ENCODE data around the gene CDK19.
"Not testable (repeated sequence)": the region's sequence is repeated elsewhere in the genome, so short reads cannot be mapped to it uniquely, and the experiment has no call there.

The CDK19 gene

DNA sequence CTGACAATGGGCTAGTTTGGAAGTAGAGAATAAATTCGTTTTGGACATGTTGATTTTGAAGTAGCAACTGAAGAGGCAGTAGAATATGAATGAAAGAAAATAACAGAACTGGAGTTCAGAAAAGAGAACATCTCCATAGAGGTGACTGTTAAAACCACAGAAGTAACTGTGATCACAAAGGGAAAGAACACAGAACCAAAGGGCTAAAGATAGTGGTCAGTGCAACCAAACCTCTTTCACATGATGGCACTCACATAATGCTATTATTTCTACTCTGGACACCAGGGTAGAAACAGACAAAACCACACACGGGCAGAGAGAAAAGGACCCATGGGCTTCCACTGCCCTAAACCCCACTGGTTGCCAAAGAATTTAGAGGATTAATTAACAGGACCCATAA, 58.5 kb downstream of the CDK19 start:
- DNase-seq (ENCODE audit: low spot score), result no peak

DNA sequence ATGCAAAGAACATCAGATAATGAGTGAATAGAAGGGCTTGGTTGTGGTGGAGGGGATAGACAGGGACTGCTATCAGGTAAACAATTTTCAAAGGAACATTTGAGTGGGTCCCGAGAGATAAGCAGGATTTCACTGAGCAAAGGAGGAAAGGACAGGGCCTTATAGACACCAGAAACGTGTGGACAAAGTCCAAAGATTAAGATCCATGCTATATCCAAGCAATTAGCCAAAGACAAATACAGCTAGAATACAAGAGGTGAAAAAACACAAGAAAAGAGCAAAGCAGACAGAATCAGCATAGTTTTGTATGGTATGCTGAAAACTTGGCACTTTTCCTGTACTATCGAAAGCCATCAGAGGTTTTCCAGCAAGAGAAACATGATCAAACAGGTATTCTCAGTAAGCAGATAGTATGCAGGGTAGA, 59.8 kb downstream of the CDK19 start:
- DNase-seq (ENCODE audit: low spot score), result no peak

DNA sequence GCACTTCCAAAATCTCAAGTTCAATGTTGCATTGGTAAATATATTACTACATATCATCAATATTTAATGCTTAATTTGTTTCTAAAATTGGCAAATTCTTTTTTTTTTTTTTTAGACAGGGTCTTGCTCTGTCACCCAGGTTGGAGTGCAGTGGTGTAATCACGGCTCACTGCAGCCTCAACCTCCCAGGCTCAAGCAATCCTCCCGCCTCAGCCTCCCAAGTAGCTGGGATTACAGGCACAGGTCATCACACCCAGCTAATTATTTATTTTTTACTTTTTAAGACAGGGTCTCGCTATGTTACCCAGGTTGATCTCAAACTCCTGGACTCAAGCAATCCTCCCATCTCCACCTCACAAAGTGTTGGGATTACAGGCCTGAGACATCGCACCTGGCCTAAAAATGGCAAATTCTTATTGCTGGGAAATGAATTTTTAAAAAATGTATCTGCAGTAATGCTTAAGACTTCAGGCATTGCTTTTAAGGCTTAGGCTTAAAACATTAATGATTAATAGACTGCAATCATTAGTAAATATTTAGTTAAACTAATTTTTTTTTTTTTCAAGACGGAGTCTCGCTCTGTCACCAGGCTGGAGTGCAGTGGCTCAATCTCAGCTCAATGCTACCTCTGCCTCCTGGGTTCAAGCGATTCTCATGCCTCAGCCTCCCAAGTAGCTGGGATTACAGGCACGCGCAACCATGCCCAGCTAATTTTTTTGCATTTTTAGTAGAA, 61.2 kb downstream of the CDK19 start:
- not testable (repeated sequence) for DNase-seq (ENCODE audit: low spot score)

DNA sequence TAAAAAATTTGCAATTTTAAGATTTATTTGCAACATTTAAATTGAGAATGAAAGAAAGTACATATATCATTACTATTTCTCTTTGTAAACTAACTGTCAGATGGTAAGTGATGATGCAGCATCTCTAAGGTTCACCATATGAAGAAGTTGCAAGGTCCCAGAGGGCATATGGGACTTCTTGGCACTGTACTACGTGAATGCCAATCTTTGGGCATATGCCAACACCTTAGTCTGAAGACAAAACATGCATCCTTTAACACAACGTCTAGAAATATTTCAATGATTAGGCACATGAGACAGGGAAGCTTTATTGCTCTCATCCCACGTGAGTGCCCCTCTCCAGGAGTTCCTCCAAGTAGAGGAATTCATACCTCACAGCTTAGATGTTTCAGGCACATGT, 66.8 kb downstream of the CDK19 start:
- no peak for DNase-seq (ENCODE audit: low spot score)

DNA sequence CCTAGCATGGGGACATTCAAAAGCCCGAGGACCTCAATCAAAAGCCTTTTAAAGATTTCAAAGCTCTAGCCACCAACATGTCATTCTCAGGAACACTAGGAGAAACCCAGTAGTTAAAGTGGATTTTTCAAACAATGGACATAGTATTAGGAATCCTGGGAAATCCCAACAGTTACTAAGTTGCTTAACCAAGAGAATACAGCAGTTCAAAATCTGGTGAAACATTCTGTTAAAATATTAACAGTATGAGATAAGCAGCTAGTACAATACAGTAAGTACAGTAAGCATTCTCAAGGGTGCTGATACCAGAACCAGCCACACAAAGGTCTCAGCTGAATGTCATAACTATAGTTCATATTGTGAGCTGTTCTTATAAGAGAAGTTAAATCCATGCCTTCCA, 68.6 kb downstream of the CDK19 start:
- DNase-seq (ENCODE audit: low spot score), result no peak

DNA sequence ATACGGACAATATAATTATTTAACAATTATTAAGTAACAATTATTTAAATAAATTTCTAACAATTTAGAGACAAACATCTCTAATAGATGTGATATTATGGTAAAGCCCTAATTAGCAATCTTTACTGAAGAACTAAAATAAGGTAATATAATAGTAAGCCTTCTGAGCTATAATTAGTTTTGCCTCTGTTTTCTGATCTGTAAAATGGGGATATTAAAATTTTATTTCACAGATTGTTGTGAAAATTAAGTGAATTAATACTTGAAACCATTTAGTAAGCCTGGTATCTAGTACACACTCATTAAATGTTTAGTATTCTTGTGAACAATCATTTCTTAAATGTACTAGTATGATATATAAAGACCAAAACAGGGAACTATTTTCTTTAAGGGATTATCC, 70.3 kb downstream of the CDK19 start:
- no peak for DNase-seq (ENCODE audit: low spot score)

DNA sequence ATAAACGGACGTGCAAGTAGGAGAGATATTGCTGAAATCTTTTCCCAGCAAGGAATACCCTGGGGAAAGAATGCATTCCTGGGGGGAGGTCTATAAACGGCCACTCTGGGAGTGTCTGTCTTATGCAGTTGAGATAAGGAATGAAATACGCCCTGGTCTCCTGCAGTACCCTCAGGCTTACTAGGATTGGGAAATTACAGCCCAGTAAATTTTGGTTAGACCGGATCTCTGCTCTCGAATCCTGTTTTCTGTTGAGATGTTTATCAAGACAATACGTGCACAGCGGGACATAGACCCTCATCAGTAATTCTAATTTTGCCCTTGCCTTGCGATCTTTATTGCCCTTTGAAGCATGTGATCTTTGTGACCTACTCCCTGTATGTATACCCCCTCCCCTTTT, 72.7 kb downstream of the CDK19 start:
- not testable (repeated sequence) for DNase-seq (ENCODE audit: low spot score)

DNA sequence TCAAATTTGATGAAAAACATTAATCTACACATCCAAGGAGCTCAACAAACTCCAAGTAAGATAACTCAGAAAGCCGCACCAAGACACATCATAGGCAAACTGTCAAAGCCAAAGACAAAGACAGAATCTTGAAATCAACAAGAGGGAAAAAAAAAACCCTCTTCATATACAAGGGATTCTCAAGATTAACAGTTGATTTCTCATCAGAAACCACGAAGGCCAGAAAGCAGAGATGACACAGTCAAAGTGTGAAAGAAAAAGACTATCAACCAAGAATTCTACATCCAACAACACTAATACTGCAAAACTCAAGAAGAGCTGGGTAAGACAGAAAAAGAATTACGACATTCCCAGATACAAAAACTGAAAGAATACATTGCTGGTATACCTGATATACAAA, 73.8 kb downstream of the CDK19 start:
- no peak for DNase-seq (ENCODE audit: low spot score)

DNA sequence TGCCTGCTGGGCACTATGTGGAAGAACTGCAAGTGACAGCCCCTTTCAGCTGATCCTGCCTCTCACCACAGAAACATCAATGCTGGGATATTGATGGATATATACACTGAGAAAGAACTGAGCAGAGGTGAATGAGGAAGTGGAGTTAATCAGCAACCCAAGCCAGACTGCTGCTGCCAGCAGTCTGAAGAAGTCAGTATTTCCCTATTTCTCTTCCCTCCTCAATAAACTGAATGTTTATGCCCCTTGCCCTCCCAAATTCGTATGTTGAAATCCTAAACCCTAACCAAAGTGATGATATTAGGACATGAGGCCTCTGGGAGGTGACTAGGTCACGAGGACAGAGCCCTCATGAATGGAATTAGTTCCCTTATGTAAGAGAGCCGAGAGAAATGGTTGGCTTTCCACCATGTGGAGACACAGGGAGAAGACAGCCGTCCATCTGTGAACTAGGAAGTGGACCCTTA, 76.3 kb downstream of the CDK19 start:
- no peak for DNase-seq (ENCODE audit: low spot score)

DNA sequence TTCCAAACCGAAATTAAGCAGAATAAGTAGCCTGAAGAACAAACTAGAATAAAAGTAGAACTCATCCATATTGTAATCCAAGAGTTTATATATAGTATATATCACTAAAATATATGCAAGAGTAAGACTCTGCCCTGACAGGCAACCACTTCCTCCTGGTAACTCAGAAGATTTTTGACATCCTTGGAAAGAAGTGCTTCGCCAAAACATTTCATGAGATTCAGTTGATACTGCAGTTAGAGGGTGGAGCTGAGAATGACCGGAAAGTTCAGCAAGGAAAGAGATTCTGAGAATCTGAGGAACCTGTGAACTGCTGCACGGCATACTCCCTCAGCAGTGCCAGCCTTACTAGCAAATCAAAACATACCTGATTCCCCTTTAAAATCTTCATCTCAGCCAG, 79.6 kb downstream of the CDK19 start:
- DNase-seq (ENCODE audit: low spot score), result no peak

DNA sequence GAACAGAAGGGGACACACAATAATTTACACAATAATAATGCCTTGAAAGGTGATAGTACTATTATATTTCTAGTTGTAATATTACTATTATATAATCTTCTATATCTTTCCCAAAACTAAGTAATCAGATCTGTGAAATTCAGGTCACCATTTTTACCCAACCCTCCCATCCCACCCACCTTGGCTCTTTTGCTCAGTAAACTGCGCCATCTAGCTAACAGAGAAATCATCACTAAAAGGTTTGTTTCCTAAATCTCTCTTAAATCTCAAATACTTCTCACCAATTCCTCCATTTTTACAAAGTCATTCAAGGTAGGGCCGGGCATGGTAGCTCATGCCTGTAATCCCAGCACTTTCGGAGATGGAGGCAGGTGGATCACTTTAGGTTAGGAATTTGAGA, 83.4 kb downstream of the CDK19 start:
- DNase-seq (ENCODE audit: low spot score), result no peak

DNA sequence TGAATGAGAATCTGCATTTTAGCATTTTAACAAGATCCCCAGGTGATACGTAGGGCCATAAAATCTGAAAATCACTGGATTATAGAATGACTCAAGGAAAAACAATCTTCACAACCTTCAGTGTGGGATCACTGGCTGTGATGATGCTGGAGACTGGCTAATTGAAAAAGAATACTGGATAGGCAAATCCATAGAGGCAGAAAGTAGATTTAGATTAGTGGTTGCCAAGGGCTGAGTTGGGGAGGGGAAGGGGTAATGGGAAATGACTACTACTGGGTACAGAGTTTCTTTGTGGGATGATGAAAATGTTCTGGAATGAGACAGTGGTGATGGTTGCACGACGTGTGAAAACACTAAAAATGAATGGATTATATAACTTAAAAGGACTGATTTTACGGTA, 84.1 kb downstream of the CDK19 start:
- no peak for DNase-seq (ENCODE audit: low spot score)

DNA sequence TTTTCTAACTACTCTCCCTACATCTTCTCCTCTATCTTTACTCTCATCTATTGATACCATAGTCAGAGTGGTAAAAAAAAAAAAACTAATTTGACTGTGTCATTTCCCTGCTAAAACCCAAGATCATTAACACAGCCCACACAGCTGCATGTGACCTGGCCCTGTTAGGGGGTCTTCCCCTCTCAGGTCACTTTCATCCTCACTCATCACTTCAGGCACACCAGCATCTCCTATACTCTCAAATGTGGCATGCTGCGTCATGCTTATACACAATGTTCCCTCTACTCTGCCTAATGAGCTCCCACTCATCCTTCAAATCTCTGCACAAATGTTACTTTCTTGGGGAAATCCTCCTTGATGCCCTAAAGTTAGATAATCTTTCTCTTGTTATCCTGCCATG, 86.8 kb downstream of the CDK19 start:
- no peak for DNase-seq (ENCODE audit: low spot score)

DNA sequence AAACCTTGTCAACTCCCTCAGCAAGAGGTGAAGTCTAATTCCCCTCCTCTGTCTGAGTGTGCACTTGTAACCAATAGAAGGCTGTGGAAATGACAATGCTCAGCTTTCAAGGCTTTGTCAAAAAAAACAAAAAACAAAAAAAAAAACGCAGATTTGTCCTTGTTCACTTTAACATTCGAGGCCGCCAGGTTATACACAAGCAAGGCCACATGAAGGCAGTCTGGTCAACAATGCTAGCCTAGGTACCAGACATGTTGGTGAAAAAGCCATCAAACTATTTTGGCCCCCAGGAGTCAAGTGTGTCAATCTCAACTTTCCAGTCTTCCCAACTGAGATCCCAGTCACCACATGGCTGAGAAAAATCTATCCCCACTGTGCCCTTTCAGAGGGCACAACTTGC, 92.3 kb downstream of the CDK19 start:
- DNase-seq (ENCODE audit: low spot score), result no peak

DNA sequence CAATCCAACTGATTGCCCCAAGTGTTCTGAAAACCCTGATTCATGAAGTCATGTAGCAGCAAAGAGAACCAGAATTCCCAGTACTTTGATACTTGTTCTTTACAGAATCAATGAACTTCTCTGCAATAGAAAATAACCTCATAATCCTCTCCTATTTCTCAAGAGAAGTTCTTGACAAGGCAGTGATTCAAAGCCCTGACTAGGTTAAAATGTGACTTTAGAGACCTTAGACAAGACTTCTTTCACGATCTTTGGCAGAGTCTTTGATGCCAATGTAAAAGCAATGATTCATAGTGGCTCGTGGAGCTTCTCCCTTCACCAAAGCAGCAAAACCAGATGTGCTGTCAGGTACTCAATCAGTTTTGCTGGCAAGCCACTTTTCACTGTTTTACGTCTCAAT, 95.2 kb downstream of the CDK19 start:
- DNase-seq (ENCODE audit: low spot score), result no peak

DNA sequence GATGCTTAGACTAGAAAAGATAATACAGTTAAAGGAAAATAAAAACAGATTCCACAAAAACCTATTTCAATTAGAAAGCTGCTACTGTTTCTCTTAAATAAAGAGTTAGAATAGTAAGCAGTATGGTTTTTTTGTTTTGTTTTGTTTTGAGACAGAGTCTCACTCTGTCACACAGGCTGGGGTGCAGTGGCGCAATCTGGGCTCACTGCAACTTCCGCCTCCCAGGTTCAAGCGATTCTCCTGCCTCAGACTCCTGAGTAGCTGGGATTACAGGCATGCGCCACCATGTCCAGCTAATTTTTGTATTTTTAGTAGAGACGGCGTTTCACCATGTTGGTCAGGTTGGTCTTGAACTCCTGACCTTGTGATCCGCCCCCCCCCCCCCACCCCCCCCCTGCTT, 95.7 kb downstream of the CDK19 start:
- DNase-seq (ENCODE audit: low spot score), result not testable (repeated sequence)

DNA sequence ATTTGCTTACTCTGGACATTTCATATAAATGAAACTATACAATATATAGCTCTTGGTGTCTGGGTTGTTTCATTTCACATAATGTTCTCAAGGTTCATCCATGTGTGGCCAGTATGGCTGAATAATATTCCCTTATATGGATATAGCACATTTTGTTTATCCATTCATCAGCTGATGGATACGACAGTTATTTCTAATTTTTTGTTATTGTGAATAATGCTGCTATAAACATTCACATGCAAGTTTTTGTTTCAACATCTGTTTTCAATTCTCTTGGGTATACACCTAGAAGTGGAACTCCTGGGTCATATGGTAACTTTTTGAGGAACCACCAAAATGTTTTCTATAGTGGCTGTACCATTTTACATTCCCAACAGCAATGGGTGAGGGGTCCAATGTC, 101.1 kb downstream of the CDK19 start:
- no peak for DNase-seq (ENCODE audit: low spot score)

DNA sequence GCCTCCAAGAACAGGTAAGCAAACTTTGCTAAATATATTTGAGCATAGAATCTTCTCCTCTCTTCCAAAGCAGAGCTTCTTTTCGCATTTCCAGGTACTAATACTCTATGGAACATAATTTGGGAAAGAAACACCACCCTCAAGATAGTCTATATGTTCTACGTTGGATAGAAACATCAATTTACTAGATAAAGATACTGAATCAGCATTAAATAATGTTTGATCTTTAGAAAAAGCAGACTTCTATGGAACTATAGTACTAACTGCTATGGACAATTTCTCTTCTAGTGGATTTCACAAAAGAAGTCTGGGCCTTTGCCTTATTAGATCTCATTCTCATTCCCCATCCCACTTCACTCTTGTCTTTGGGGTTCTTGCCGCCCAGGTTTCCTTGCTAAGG, 103.0 kb downstream of the CDK19 start:
- DNase-seq (ENCODE audit: low spot score), result no peak

DNA sequence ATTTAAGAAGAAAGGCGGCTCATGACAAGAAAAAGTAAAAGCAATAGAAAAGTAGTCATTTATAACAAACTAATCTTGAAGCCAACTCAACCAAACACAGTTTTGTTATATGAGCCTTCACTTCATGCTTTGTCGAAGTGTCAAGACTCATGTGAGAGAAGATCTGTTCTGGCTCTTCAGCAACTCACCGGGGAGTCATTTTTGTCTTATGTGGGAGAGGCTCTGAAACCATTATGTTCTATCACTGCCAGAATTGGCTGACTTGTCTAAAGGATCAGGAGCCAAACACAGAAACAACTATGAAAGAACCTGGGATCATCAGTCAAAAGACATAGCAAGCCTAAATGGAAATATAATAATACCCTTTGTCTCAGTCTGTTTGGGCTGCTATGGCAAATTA, 105.2 kb downstream of the CDK19 start:
- DNase-seq (ENCODE audit: low spot score), result no peak

DNA sequence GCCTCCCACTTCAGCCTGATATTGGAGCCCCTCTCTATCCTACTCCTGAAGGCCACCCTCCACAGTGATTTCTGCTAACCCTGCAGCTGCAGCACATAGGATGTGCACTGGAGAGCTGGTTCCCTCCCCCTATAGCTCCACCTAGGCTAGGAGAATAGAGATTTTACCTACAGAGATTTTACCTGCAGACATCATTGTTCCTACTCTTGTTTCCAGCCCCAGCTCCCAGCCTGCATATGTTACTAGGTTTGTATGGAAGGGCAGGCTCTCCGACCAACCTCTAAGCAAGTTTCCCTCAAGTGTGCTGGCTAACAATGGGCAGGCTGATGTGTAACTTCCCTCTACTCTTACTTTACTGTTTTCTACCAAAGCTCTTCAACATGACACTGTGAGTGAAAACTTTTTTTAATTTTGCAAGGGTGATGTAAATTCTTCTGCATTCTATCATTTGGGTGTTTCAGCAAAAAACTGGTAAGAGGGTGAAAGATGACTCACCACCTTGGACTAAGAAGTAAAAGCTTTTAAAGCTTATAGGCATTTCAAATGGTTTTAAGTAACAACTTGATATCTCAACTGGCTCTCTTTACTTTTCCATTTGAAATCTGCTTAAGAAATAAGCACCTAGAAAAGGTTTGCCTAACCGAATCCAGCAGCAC, 106.8 kb downstream of the CDK19 start:
- no peak for DNase-seq (ENCODE audit: low spot score)

DNA sequence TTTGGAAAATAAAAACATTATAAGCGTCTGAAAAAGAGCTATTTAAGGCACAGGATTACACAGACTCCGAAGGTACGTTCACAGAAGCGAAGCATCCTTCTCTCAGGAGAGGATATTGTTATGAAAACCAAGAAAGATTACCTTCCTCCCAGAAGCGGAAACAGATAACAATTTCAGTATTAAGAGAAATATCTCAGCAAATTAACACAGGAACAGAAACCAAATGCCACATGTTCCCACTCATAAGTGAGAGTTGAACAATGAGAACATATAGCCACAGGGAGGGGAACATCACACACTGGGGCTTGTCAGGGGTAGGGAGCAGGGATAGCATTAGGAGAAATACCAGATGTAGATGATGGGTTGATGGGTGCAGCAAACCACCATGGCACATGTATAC, 109.7 kb downstream of the CDK19 start:
- DNase-seq (ENCODE audit: low spot score), result no peak

DNA sequence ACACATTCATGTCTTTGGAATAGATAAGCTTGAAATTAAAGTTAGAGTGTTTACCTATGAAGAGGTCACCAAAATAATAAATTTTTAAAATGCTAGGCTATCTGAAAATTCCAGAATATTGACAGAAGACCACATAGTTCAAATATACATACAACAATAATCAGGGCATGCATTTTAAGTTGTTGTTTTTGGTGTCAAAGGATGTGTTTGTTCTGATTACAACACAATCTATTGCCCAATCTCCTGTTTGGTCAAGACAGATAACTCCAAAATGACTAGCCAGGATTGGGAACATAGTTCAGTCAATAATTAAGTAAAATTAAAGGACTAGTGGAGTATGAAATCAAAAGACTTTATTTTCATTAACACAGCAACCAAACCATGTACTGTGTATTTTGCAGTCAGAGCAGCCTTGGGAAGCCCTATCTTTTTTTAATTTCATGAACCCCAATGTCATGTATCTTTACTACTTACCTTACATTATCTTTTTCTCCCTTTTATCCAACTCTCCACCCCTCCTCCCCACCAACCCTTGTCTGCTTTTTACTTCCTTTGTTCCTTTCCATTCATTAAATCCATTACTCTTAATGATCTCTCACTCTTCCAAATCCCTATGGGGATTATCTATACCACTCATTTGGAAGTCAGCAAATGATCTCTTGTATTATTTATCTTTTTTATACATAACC, 111.2 kb downstream of the CDK19 start:
- no peak for DNase-seq (ENCODE audit: low spot score)

Data from left forelimb (tissue), 1 donor.